ENCODE data around the gene NPC1L1. TPM values are rescaled to one million over a fixed set of nuclear protein-coding genes. Genes with fewer than 3 reads are reported as not detected.
A peak's percentile ranks its signal among the peaks of the same experiment; 100 is the strongest.
"Not testable (repeated sequence)": the region's sequence is repeated elsewhere in the genome, so short reads cannot be mapped to it uniquely, and the experiment has no call there.

Gene NPC1L1
- polyA plus RNA-seq, 3 donors: 2.5 to 3.9 (median 3.3) TPM

GRCh38 chr7:44519546-44519945, 21.6 kb downstream of the NPC1L1 start:
- no peak for DNase-seq (ENCODE audit: extremely low read depth in 1 of 11, low read depth in 9 of 11, low spot score in 4 of 11)

GRCh38 chr7:44518761-44519160, 22.4 kb downstream of the NPC1L1 start:
- DNase-seq (ENCODE audit: extremely low read depth in 1 of 11, low read depth in 9 of 11, low spot score in 4 of 11): no peak

DNA sequence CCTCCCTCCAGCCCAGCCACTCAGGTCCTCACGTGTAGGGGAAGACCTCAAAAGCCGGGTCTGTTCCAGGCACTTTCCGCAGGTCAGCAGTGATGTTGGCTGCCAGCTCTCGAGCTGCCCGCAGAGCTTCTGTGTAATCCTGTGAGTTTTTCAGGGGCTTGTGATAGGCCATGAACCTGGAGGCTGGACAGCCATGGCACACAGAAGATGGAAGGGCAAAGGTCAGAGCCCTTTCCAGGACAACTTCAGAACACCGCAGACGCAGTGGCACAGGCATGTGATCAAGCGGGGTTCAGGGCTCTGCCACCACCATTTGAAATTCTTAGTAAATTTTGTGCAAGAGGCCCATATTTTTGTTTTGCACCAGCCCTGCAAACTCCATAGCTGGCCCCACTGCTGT, 24.0 kb downstream of the NPC1L1 start:
- no peak for DNase-seq (ENCODE audit: extremely low read depth in 1 of 11, low read depth in 9 of 11, low spot score in 4 of 11)

- DNase-seq (ENCODE audit: extremely low read depth in 1 of 11, low read depth in 9 of 11, low spot score in 4 of 11): no peak
Measured at GRCh38 chr7:44515590-44516268, 25.4 kb downstream of the NPC1L1 start.

DNA sequence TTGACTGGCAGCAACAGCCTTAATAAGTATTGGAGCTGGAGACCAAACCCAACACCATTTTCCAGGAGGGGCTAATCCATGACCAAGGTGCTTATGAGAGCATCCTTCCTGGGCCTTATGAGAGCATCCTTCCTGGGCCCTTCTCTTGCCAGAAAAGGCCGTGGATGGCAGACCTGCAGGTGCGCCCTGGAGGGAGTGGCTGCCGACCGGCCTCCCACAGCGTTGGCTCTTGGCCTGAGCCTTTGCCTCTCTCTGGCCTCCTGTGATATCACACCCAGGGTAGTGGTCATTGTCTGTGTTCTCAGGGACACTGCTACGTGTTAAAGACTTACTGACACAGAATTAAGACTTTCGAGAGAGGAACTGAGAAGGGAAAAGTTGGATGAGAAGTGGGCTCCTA, 28.4 kb downstream of the NPC1L1 start:
- DNase-seq (ENCODE audit: extremely low read depth in 1 of 11, low read depth in 9 of 11, low spot score in 4 of 11): no peak

DNA sequence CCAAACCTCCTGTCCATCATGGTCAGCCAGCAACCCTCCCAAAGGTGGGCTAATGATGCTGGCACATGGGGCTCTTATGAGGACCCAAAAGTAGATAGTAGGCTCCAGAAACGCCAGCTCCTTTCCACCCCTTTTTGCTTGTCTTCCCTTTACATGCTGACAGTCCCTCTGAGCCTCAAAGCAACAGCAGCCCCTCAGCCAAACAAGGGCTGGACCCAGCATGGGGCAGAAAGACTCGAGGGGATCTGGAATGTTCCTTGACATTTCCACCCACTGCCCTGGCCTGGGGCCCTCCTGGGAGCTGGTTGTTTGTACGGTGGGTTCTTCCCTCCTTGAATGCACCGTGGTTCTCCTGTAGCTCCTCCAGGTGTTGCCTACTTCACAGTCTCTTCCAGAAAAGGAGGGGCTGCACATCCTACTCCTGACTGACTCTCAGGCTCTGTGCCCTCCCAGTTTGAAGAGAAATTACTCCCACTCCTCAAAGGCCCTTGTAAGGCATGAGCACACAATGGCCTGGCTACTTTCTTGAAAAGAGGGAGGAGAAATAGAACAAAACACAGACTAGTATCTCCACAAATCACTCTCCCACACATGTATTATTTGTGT, 29.2 kb downstream of the NPC1L1 start:
- no peak for DNase-seq (ENCODE audit: extremely low read depth in 1 of 11, low read depth in 9 of 11, low spot score in 4 of 11)

DNA sequence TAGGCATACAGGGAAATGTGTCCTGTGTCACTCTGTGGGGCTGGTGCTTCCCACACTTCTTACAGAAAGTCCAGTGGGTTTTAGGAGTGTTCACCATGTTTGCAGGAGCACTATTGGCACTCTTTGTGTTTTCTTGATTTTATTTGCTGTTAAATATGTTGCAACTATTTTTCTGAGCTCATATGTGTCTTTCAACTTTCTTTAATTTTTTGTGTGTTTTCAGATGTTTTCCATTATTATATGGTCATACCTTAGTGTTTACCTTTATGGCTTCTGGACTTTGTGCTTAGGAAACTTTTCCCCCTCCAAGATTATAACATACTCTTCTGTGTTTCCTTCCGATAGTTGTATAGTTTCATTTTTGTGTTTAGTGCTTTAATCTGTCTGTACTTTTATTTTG, 29.9 kb downstream of the NPC1L1 start:
- DNase-seq (ENCODE audit: extremely low read depth in 1 of 11, low read depth in 9 of 11, low spot score in 4 of 11): no peak

- DNase-seq (ENCODE audit: extremely low read depth in 1 of 11, low read depth in 9 of 11, low spot score in 4 of 11): no peak
Measured at GRCh38 chr7:44508328-44509030, 32.7 kb downstream of the NPC1L1 start.

DNA sequence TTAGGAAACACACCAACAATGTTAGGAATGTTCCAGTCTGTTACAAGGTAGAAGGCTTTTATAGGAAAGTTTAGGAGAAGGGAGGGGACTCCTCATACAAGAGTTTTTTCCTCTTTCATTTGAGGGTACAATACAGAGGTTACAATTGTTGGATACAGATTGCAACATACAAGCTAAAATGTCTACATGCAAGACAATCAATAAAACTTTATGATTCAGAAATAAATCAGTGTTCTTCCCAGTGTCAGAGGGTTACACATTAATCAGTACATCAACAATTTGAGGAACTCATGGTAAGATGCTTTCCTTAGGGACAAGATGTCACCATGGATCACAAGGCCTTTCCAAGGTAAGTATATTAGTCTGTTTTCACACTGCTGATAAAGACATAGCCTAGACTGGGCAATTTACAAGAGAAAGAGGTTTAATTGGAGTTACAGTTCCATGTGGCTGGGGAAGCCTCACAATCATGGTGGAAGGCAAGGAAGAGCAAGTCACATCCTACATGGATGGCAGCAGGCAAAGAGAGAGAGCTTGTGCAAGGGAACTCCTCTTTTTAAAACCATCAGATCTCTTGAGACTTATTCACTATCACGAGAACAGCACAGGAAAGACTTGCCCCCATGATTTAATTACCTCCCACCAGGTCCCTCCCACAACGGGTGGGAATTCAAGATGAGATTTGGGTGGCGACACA, 34.4 kb downstream of the NPC1L1 start:
- DNase-seq (ENCODE audit: extremely low read depth in 1 of 11, low read depth in 9 of 11, low spot score in 4 of 11): not testable (repeated sequence)

- DNase-seq (ENCODE audit: extremely low read depth in 1 of 11, low read depth in 9 of 11, low spot score in 4 of 11): no peak
Measured at GRCh38 chr7:44505595-44505994, 35.5 kb downstream of the NPC1L1 start.

- no peak for DNase-seq (ENCODE audit: extremely low read depth in 1 of 11, low read depth in 9 of 11, low spot score in 4 of 11)
Measured at GRCh38 chr7:44498230-44498954, 42.7 kb downstream of the NPC1L1 start.

GRCh38 chr7:44497155-44498027, 43.7 kb downstream of the NPC1L1 start:
- no peak for DNase-seq (ENCODE audit: extremely low read depth in 1 of 11, low read depth in 9 of 11, low spot score in 4 of 11)

- no peak for DNase-seq (ENCODE audit: extremely low read depth in 1 of 11, low read depth in 9 of 11, low spot score in 4 of 11)
Measured at GRCh38 chr7:44496385-44496784, 44.7 kb downstream of the NPC1L1 start.

GRCh38 chr7:44494960-44495359, 46.2 kb downstream of the NPC1L1 start:
- DNase-seq (ENCODE audit: extremely low read depth in 1 of 11, low read depth in 9 of 11, low spot score in 4 of 11): no peak

DNA sequence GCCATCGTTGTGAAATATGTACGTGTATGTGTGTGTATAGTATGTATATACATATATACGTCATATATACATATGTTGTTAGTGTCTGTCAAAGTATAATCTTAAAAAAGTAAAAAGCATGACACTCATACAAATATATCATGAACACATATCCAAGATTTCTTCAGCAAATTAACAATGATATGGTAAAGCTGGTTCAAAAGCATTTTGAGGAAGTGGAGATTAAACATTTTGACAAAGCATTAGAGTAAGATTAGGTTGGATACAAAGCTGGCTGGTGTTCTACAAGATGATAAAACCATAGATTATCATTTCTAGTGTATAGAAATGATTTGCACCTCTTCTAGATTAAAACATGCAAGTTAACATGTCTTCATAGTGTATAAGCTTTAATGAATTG, 49.9 kb downstream of the NPC1L1 start:
- no peak for DNase-seq (ENCODE audit: extremely low read depth in 1 of 11, low read depth in 9 of 11, low spot score in 4 of 11)

DNA sequence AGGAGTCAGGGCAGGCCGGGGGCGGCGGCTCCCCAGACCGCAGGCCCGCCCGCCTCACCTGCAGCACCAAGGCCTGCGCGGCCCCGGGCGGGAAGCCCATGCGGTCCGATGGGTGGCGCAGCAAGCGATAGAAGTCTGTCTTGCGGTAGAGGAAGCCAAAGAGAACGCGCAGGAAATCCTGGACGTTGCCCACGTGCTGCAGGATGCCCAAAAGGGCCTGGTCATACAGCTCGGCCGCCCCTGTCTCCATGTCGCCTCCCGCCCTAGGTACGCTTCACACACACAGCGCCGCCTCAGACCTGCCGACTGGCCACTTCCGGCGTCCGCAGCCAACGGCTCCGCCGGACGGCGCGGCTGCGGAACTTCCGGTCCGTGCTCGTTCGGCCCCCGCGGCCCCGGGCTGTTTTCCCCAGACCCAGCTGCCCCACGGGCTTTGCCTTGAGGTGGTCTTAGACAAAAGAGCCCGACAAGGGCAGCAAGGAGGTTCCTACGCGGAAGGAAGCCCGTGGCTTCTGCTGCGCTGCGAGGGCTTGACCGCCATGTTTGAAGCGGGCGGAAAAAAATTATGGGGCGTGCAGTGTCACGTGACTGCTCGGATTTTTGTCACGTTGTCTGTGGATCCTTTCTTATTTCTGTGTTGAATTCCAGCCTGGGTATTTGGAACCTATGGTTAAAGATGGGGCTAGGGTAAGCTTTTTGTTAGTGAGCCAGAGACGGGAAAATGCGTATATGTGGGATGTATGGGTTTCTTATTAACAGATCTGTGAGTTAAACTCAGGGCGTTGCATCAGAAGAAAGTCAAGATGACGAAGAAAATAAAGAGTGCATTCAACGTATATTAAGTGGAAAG, 50.6 kb downstream of the NPC1L1 start, which contains the start of gene NUDCD3:
Gene NUDCD3, minus strand, starts transcription at position 308 of the 850 bp plus-strand sequence. Its CDS starts 58 bp downstream, at position 250.
- DNase-seq (ENCODE audit: extremely low read depth in 1 of 11, low read depth in 9 of 11, low spot score in 4 of 11): peak; percentile 73 to 88 (median 83)

DNA sequence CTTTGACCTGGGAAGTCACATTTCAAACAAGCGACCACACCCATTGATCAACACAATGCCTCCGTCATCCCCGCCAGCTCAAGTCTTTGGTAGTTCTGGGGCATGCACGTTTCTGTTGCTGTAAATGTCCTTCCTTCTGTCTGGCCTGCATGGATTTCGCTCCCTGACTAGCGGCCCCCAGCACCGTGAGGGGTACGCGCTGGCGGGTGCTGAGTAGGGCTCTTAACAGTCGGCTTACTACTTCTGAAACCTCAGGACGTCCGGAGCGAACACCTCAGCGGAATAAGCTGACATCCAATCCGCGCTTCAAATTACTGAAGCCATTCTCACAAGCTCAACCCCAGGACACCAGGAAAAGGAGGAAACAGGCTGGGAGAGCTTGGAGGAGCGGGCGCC, 51.2 kb downstream of the NPC1L1 start:
- DNase-seq (ENCODE audit: extremely low read depth in 1 of 11, low read depth in 9 of 11, low spot score in 4 of 11): peak in 2 of 11 donors; percentile 7 to 17
